ENCODE measurements around the gene CSNK1D. TPM values are rescaled to one million over a fixed set of nuclear protein-coding genes. Genes with fewer than 3 reads are reported as not detected.
A peak's percentile ranks its signal among the peaks of the same experiment; 100 is the strongest.

The CSNK1D gene
- total RNA-seq, 1 donor from 2014 or later = 227 TPM

DNA sequence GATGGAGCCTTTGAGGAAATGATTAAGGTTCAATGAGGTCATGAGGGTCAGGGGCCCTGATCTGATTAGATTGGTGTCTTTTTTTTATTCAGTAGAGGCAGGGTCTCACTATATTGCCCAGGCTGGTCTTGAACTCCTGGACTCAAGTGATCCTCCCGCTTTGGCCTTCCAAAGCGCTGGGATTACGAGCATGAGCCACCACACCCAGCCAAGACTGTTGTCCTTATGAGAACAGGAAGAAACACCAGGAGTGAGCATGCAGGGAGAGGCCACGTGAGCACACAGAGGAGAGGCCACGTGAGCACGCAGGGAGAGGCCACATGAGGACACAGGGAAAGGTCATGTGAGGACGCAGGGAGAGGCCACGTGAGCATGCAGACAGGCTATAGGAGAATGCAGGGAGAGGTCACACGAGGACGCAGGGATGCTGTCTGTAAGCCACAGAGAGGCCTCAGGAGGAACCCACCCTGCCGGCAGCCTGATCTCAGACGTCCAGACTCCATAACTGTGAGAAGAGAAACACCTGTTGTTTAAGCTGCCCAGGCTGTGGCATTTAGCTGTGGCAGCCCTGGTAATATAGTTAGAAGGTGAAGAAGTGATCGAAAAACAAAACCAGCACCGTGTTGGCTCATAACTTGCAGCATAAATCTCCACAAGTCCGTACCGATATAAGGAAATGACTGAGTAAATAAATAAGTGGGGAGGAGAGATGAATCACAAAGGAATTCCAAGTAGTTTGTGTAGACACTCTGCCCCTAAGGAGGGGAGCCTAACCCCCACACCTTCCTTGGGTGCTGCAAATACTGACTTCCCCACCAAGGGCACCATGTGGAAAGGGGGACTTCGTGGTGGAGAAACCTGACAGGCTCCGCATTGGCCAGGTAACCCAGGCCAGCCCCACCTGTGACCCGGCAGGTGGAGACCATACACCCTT, 14.6 kb upstream of the CSNK1D start:
- TF ChIP-seq, protein P1, sequence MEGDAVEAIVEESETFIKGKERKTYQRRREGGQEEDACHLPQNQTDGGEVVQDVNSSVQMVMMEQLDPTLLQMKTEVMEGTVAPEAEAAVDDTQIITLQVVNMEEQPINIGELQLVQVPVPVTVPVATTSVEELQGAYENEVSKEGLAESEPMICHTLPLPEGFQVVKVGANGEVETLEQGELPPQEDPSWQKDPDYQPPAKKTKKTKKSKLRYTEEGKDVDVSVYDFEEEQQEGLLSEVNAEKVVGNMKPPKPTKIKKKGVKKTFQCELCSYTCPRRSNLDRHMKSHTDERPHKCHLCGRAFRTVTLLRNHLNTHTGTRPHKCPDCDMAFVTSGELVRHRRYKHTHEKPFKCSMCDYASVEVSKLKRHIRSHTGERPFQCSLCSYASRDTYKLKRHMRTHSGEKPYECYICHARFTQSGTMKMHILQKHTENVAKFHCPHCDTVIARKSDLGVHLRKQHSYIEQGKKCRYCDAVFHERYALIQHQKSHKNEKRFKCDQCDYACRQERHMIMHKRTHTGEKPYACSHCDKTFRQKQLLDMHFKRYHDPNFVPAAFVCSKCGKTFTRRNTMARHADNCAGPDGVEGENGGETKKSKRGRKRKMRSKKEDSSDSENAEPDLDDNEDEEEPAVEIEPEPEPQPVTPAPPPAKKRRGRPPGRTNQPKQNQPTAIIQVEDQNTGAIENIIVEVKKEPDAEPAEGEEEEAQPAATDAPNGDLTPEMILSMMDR (IDR thresholded peaks at IDR 0.05; ENCODE audit: unreplicated experiment) = no peak
- H3K36me3 Mint-ChIP-seq (ENCODE audit: insufficient read depth) = no peaks in the 10 kb centered on the region
- H3K27me3 Mint-ChIP-seq = peaks cover 11% of the 10 kb centered on the region
- no peak overlapping the region for H3K4me3 Mint-ChIP-seq (ENCODE audit: low read depth)
- peak overlapping the region; percentile 37 for H3K27ac Mint-ChIP-seq
- DNase-seq (ENCODE audit: low spot score, unreplicated experiment) = no peak
- peaks cover 12% of the 10 kb centered on the region for H3K4me1 Mint-ChIP-seq (ENCODE audit: low read depth)
- H3K9me3 Mint-ChIP-seq (ENCODE audit: low read depth) = no peaks in the 10 kb centered on the region

DNA sequence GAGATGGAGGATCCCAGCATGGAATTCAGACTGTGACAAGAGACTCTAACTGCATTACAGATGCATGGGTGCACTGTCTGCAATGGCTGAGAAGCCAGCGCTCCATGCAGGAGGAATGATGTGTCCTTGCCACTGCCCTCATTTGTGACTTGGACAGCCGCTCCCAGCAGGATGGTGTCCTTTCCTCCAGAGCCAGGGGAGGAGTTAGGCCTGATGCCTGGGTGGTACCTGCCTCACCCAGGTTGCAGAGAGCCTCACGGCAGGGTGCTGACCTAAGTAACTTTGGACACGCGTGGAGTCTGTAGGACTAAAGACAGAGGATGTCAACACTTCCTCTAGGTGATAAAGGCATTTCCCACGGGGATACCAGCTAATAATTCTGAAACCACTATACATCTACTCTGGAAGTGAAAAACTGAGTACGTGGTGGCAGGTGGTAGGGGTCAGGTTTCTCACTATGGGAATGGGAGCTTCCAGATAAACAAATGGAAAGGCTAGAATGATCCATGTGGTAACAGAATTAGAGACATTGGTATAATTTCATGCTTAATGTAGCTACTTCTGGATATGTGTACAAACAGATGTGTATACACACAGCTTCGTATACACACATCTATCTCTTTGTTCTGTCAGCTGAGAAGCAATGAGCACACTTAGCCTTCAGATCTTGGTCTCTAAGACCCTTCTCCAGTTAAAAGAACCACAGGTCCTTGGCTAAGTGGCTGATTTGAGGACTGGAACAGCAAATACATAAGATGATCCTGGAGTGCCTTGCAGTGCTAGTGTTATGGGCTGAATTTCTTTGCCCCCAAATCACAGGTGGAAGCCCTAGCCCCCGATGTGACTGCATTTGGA, 13.7 kb upstream of the CSNK1D start:
- DNase-seq (ENCODE audit: low spot score, unreplicated experiment) = no peak
- H3K36me3 Mint-ChIP-seq (ENCODE audit: insufficient read depth) = no peaks in the 10 kb centered on the region
- no peak overlapping the region for H3K4me3 Mint-ChIP-seq (ENCODE audit: low read depth)
- no peaks in the 10 kb centered on the region for H3K9me3 Mint-ChIP-seq (ENCODE audit: low read depth)
- H3K27me3 Mint-ChIP-seq = peaks cover 11% of the 10 kb centered on the region
- TF ChIP-seq, protein P1 (IDR thresholded peaks at IDR 0.05; ENCODE audit: unreplicated experiment) = no peak
- H3K27ac Mint-ChIP-seq = peak overlapping the region; percentile 37
- H3K4me1 Mint-ChIP-seq (ENCODE audit: low read depth) = peaks cover 12% of the 10 kb centered on the region

DNA sequence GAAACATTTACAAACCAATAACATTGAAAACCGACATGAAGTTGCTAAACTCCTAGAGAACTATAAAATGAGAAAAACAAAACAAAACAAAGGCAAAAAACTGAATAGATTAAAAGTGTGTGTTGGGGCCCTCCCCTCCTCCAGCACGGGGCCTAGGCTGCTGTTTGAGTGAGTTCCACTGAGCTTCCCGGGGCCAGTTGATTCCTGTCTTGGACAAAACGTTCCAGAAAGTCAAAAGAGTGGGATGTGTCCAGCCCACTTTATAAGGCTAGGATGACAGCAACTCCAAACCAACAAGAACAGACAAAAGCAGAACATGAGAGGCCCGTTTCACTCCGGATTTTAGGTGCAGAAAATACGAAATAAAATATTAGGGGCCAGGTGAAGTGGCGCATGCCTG, 11.6 kb upstream of the CSNK1D start:
- no peak overlapping the region for H3K4me3 Mint-ChIP-seq (ENCODE audit: low read depth)
- peaks cover 8% of the 10 kb centered on the region for H3K4me1 Mint-ChIP-seq (ENCODE audit: low read depth)
- no peaks in the 10 kb centered on the region for H3K9me3 Mint-ChIP-seq (ENCODE audit: low read depth)
- TF ChIP-seq, protein P1 (IDR thresholded peaks at IDR 0.05; ENCODE audit: unreplicated experiment) = no peak
- no peak for DNase-seq (ENCODE audit: low spot score, unreplicated experiment)
- H3K36me3 Mint-ChIP-seq (ENCODE audit: insufficient read depth) = no peaks in the 10 kb centered on the region
- peaks cover 15% of the 10 kb centered on the region for H3K27me3 Mint-ChIP-seq
- no peak overlapping the region for H3K27ac Mint-ChIP-seq

GRCh38 chr17:82283208-82283749, 9.8 kb upstream of the CSNK1D start:
- Mint-ChIP-seq H3K36me3 (ENCODE audit: insufficient read depth) (no peaks in the 10 kb centered on the region), H3K4me1 (ENCODE audit: low read depth) (peaks cover 9% of the 10 kb centered on the region), H3K9me3 (ENCODE audit: low read depth) (no peaks in the 10 kb centered on the region), H3K27ac (no peak overlapping the region), H3K4me3 (ENCODE audit: low read depth) (no peak overlapping the region), H3K27me3 (peaks cover 15% of the 10 kb centered on the region)
- DNase-seq (ENCODE audit: low spot score, unreplicated experiment) = no peak
- TF ChIP-seq, protein P1 (IDR thresholded peaks at IDR 0.05; ENCODE audit: unreplicated experiment) = no peak
